Neural cell (in vitro differentiated cells): Measurements from ENCODE around the gene RET. TPM values are rescaled to one million over a fixed set of nuclear protein-coding genes. Genes with fewer than 3 reads are reported as not detected.

Source experiments
- H2AFZ ChIP-seq: fragments of 200-600, 300-800 bp; sonication (generic), shearing (Covaris generic); 2 replicates; pipeline ENCODE4 v1.6.0; 2014; ENCODE audit warnings: low read depth, mild to moderate bottlenecking, antibody characterized with exemption, low read length, moderate library complexity
- H3F3A ChIP-seq: fragments of 200-600 bp; shearing (Covaris generic); 2 replicates; pipeline ENCODE4 v1.6.1; 2016; ENCODE audit warnings: mild to moderate bottlenecking, moderate library complexity, mixed read lengths, antibody characterized with exemption, low read length; ENCODE audit not compliant: insufficient read depth, poor library complexity, severe bottlenecking
- H3K27ac ChIP-seq: fragments of 200-600, 300-800 bp; sonication (generic), shearing (Covaris generic); 2 replicates; pipeline ENCODE4 v1.5.1; 2014; ENCODE audit warnings: mild to moderate bottlenecking, low read length, moderate library complexity
- H3K27me3 ChIP-seq: fragments of 300-800, 200-600 bp; sonication (generic), shearing (Covaris generic); 2 replicates; pipeline ENCODE4 v1.6.0; 2014; ENCODE audit warnings: mild to moderate bottlenecking, low read depth, low read length, moderate library complexity; ENCODE audit not compliant: insufficient read depth
- H3K36me3 ChIP-seq: fragments of 300-800, 200-600 bp; sonication (generic), shearing (Covaris generic); 2 replicates; pipeline ENCODE4 v1.5.1; 2014; ENCODE audit warnings: mild to moderate bottlenecking, antibody characterized with exemption, low read length, moderate library complexity; ENCODE audit not compliant: insufficient read depth
- H3K4me2 ChIP-seq: fragments of 300-800, 200-600 bp; sonication (generic), shearing (Covaris generic); 2 replicates; pipeline ENCODE4 v1.6.0; 2014; ENCODE audit warnings: mild to moderate bottlenecking, low read length
- H3K4me3 ChIP-seq: fragments of 300-800, 200-600 bp; sonication (generic), shearing (Covaris generic); 2 replicates; pipeline ENCODE4 v1.5.1; 2014; ENCODE audit warnings: mild to moderate bottlenecking, low read length, moderate library complexity
- H3K79me2 ChIP-seq: fragments of 200-600 bp; shearing (Covaris generic); replicated peaks from 2 replicates; pipeline ENCODE4 v1.6.0; 2014; ENCODE audit warnings: mild to moderate bottlenecking, low read length, moderate library complexity; ENCODE audit not compliant: insufficient read depth
- H3K9ac ChIP-seq: fragments of 300-800, 200-600 bp; sonication (generic), shearing (Covaris generic); 2 replicates; pipeline ENCODE4 v1.6.1; 2016; ENCODE audit warnings: mild to moderate bottlenecking, low read length, mixed read lengths
- H3K9me2 ChIP-seq: fragments of 200-600 bp; shearing (Covaris generic); 2 replicates; pipeline ENCODE4 v1.6.1; 2016; ENCODE audit warnings: mild to moderate bottlenecking, low read length, mixed read lengths; ENCODE audit not compliant: insufficient read depth
- H3K9me3 ChIP-seq: fragments of 200-600, 300-800 bp; sonication (generic), shearing (Covaris generic); 2 replicates; pipeline ENCODE4 v1.6.1; 2016; ENCODE audit warnings: mild to moderate bottlenecking, mixed run types, low read length, moderate library complexity, mixed read lengths
- H4K20me1 ChIP-seq: fragments of 200-600 bp; shearing (Covaris generic); 2 replicates; pipeline ENCODE4 v1.6.1; 2016; ENCODE audit warnings: mild to moderate bottlenecking, mixed run types; ENCODE audit not compliant: insufficient read depth
- CTCF ChIP-seq: fragments of 450-650 bp; IDR thresholded peaks from 2 replicates; pipeline ENCODE4 v1.5.1; 2014; ENCODE audit warnings: antibody characterized with exemption, mild to moderate bottlenecking, moderate library complexity; ENCODE audit not compliant: poor library complexity, severe bottlenecking
- EP300 ChIP-seq: fragments of 450-650 bp; conservative IDR thresholded peaks from 2 replicates; pipeline ENCODE4 v1.6.1; 2014; ENCODE audit warnings: antibody characterized with exemption, mild to moderate bottlenecking, moderate library complexity; ENCODE audit not compliant: poor library complexity, severe bottlenecking
- EZH2 ChIP-seq: fragments of 200-600, 300-800 bp; shearing (Covaris generic), sonication (generic); IDR thresholded peaks from 2 replicates; pipeline ENCODE4 v1.6.1; 2014; ENCODE audit warnings: antibody characterized with exemption, low read length, borderline replicate concordance, mild to moderate bottlenecking; ENCODE audit not compliant: insufficient read depth, poor library complexity, severe bottlenecking
- MXI1 ChIP-seq: fragments of 450-650 bp; conservative IDR thresholded peaks from 2 replicates; pipeline ENCODE4 v1.6.1; 2014; ENCODE audit warnings: antibody characterized with exemption, mild to moderate bottlenecking; ENCODE audit not compliant: poor library complexity, severe bottlenecking
- POLR2AphosphoS5 ChIP-seq: IDR thresholded peaks from 2 replicates; pipeline ENCODE4 v1.6.1; 2012
- RAD21 ChIP-seq: fragments of 450-650 bp; conservative IDR thresholded peaks from 2 replicates; pipeline ENCODE4 v1.6.1; 2014; ENCODE audit warnings: antibody characterized with exemption, mild to moderate bottlenecking, moderate library complexity
- SMC3 ChIP-seq: fragments of 450-650 bp; conservative IDR thresholded peaks from 2 replicates; pipeline ENCODE4 v1.6.1; 2014; ENCODE audit warnings: antibody characterized with exemption, mild to moderate bottlenecking, moderate library complexity; ENCODE audit not compliant: poor library complexity
- TAF1 ChIP-seq: IDR thresholded peaks from 2 replicates; pipeline ENCODE4 v1.6.1; 2012; ENCODE audit warnings: low read depth
- polyA plus RNA-seq: library from polyadenylated mRNA; depleted of rRNA; stranded (reverse); fragments of >200 nt; gene quantifications from 2 replicates; pipeline ENCODE4 v1.2.3, GENCODE V29; 2014
- TF ChIP-seq, protein P1 (sequence below): IDR thresholded peaks from 2 replicates; pipeline ENCODE4 v1.6.1; 2012; ENCODE audit warnings: borderline replicate concordance

Gene RET
- polyA plus RNA-seq, 1 donor from 2014 or later = 1.7 TPM

GRCh38 chr10:43076311-43076875, 476 bp upstream of the RET start:
- Histone ChIP-seq H3K9me3 (no peaks in the 10 kb centered on the region), H3K79me2 (no peaks in the 10 kb centered on the region), H3K9ac (peak overlapping the region; percentile 48), H3K4me2 (peak overlapping the region; percentile 48), H3K36me3 (no peaks in the 10 kb centered on the region), H3K27me3 (peaks cover 42% of the 10 kb centered on the region), H3K27ac (no peak overlapping the region), H3K9me2 (no peaks in the 10 kb centered on the region), H3F3A (no peaks in the 10 kb centered on the region), H4K20me1 (no peaks in the 10 kb centered on the region), H2AFZ (no peak overlapping the region), H3K4me3 (peak overlapping the region; percentile 77)
- TF ChIP-seq MXI1 (peak; percentile 10), SMC3 (peak; percentile 19), POLR2AphosphoS5 (no peak), CTCF (peak; percentile 28)

DNA sequence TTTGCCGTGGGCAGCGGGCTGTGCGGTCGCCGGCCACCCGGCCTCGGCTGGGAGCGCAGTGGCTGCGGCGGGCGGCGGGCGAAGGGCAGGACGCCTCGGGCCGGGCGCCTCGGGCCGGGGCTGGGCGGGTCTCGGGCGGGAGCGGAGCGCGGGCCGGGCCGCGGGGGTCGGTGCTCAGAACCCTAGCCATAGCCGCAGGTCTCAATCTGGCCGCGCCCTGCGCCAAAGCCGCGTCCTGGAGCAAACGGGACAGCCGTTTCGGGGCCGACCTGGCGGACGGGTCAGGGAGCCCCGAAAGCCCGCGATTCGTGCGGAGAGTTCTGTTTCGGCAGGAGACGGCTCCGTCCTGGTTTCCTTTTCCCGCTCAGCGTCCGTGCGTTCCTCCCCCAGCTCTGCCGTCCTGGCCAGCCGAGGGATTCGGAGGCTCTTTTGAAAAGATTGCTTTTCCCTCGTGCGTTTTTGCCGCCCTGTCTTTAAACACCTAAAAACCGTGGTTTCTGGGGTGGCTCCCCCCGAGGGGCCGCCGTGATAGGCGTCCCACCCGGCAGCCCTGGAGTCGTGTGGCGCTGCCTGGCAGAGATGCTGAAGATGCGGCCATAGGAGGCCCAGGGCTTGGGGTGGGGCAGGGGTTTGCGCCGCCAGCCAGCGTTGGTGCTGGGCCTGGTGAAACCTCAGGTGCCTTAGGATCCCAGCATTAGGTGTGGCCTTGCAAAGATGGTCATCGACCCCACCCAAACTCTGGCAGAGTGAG, 727 bp downstream of the RET start:
- H3F3A ChIP-seq = no peaks in the 10 kb centered on the region
- no peaks in the 10 kb centered on the region for H3K36me3 ChIP-seq
- TF ChIP-seq MXI1 (peak; percentile 7), EZH2 (peak; percentile 51), SMC3 (no peak), TAF1 (no peak), CTCF (no peak), RAD21 (no peak), POLR2AphosphoS5 (no peak), EP300 (no peak)
- TF ChIP-seq, protein P1, sequence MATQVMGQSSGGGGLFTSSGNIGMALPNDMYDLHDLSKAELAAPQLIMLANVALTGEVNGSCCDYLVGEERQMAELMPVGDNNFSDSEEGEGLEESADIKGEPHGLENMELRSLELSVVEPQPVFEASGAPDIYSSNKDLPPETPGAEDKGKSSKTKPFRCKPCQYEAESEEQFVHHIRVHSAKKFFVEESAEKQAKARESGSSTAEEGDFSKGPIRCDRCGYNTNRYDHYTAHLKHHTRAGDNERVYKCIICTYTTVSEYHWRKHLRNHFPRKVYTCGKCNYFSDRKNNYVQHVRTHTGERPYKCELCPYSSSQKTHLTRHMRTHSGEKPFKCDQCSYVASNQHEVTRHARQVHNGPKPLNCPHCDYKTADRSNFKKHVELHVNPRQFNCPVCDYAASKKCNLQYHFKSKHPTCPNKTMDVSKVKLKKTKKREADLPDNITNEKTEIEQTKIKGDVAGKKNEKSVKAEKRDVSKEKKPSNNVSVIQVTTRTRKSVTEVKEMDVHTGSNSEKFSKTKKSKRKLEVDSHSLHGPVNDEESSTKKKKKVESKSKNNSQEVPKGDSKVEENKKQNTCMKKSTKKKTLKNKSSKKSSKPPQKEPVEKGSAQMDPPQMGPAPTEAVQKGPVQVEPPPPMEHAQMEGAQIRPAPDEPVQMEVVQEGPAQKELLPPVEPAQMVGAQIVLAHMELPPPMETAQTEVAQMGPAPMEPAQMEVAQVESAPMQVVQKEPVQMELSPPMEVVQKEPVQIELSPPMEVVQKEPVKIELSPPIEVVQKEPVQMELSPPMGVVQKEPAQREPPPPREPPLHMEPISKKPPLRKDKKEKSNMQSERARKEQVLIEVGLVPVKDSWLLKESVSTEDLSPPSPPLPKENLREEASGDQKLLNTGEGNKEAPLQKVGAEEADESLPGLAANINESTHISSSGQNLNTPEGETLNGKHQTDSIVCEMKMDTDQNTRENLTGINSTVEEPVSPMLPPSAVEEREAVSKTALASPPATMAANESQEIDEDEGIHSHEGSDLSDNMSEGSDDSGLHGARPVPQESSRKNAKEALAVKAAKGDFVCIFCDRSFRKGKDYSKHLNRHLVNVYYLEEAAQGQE = no peak
- H3K79me2 ChIP-seq = no peaks in the 10 kb centered on the region
- H3K9me3 ChIP-seq = no peaks in the 10 kb centered on the region
- H3K27me3 ChIP-seq = peaks cover 42% of the 10 kb centered on the region
- H3K27ac ChIP-seq = no peak overlapping the region
- no peaks in the 10 kb centered on the region for H4K20me1 ChIP-seq
- no peaks in the 10 kb centered on the region for H3K9me2 ChIP-seq
- H3K4me3 ChIP-seq = peak overlapping the region; percentile 77
- peak overlapping the region; percentile 38 for H3K9ac ChIP-seq
- H2AFZ ChIP-seq = no peak overlapping the region
- no peak overlapping the region for H3K4me2 ChIP-seq
